ENCODE measurements around the gene ZBTB14. TPM values are rescaled to one million over a fixed set of nuclear protein-coding genes. Genes with fewer than 3 reads are reported as not detected.

ZBTB14 gene
- total RNA-seq, 1 experiment from 2014 or later = 8.2 TPM

- ChIA-PET CTCF (no interaction called here), POLR2A (no interaction called here)
Measured at GRCh38 chr18:5304232-5304631, 8.7 kb upstream of the ZBTB14 start.

More at GRCh38 chr18:5304232-5304631, 8.7 kb upstream of the ZBTB14 start:
- Histone ChIP-seq H3K4me3 (replicated peaks in 1 of 2; ENCODE audit: low read depth in 1 of 2, low read length in 2 of 2) (no peak overlapping the region), H3K79me2 (ENCODE audit: insufficient read depth, low read length) (no peaks in the 10 kb centered on the region), H3K4me2 (ENCODE audit: low read length) (no peak overlapping the region), H2AFZ (ENCODE audit: low read depth, low read length, poor library complexity, severe bottlenecking) (no peak overlapping the region), H4K20me1 (ENCODE audit: insufficient read depth) (no peaks in the 10 kb centered on the region), H3K9me3 (ENCODE audit: control insufficient read depth in 1 of 2, insufficient read depth in 1 of 2, low read depth in 1 of 2, low read length in 2 of 2) (no peaks in the 10 kb centered on the region), H3K27ac (ENCODE audit: low read depth, low read length) (no peak overlapping the region), H3K27me3 (ENCODE audit: insufficient read depth, low read length) (peaks cover 5% of the 10 kb centered on the region; the same call in 1 of the 2 replicates), H3K9me2 (ENCODE audit: insufficient read depth) (no peaks in the 10 kb centered on the region), H3K9ac (ENCODE audit: low read length) (no peak overlapping the region), H3K36me3 (ENCODE audit: control insufficient read depth in 1 of 2, insufficient read depth in 2 of 2, low read length in 2 of 2) (no peaks in the 10 kb centered on the region), H3K4me1 (ENCODE audit: control insufficient read depth in 1 of 2, insufficient read depth in 2 of 2, low read length in 2 of 2) (no peaks in the 10 kb centered on the region)
- TF ChIP-seq ATF3 (IDR thresholded peaks at IDR 0.05) = no peak
- TF ChIP-seq ZBTB33 (IDR thresholded peaks at IDR 0.05; ENCODE audit: extremely low read depth, insufficient replicate concordance, low read length) = no peak
- no peak for TF ChIP-seq ELF1 (IDR thresholded peaks at IDR 0.05; ENCODE audit: borderline replicate concordance, low read depth)
- TF ChIP-seq RAD21 (IDR thresholded peaks at IDR 0.05; ENCODE audit: low read depth) = no peak
- no peak for TF ChIP-seq JUND (IDR thresholded peaks at IDR 0.05)
- no peak for TF ChIP-seq EZH2 (IDR thresholded peaks at IDR 0.05)
- no peak for TF ChIP-seq EGR1 (IDR thresholded peaks at IDR 0.05; ENCODE audit: low read depth)
- TF ChIP-seq SP1 (IDR thresholded peaks at IDR 0.05; ENCODE audit: low read depth) = no peak
- TF ChIP-seq ZFX (IDR thresholded peaks at IDR 0.05) = no peak
- TF ChIP-seq YY1 (IDR thresholded peaks at IDR 0.05; ENCODE audit: extremely low read depth, insufficient replicate concordance, low read depth, low read length) = no peak
- ATAC-seq = no peak
- no peak for DNase-seq (ENCODE audit: low read depth, low spot score)
- intact Hi-C loops (cut with micrococcal nuclease) = no loop called here
- BruUV-seq (replicated peaks) = no TSS peak
- RAD21 ChIA-PET (ENCODE audit: low non-redundant PET in 1 of 2, low total read pairs in 2 of 2, uncharacterized antibody in 2 of 2, unreplicated experiment in 2 of 2) = no interaction called here
